GM21723 (cell line): ENCODE data around the gene LYPD4.
"Not testable (repeated sequence)": the region's sequence is repeated elsewhere in the genome, so short reads cannot be mapped to it uniquely, and the experiment has no call there.

Experiments
- ATAC-seq: cut with Tn5 transposase; IDR thresholded peaks from one replicate; pipeline ENCODE4 v1.9.1; 2021; ENCODE audit warnings: mild to moderate bottlenecking, moderate library complexity; ENCODE audit not compliant: unreplicated experiment

The LYPD4 gene

GRCh38 chr19:41802770-41803169, 41.7 kb downstream of the LYPD4 start:
- no peak for ATAC-seq

- no peak for ATAC-seq
These were observed 42.7 kb downstream of the LYPD4 start for GRCh38 chr19:41801792-41802211.

DNA sequence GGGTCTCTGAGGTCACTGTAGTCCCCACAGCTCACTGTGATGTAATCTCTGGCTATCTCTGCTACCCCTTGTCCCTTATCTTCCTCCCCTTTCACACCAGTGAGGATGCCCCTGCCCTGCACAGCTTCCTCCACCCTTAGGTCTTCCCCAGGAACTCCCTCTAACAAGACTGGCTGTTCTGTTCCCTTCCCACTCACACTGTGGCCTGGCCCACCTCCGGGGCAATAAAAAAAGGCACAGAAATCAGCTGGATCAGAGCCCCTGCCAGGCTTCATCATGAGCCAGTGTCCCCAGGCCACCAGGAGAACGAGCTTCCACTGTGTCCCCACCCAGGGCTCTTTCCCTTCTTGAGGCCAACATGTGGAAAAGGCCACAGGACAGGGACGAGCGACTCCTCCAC, 43.5 kb downstream of the LYPD4 start:
- no peak for ATAC-seq

- ATAC-seq: no peak
These were observed 45.0 kb downstream of the LYPD4 start for GRCh38 chr19:41799444-41800000.

DNA sequence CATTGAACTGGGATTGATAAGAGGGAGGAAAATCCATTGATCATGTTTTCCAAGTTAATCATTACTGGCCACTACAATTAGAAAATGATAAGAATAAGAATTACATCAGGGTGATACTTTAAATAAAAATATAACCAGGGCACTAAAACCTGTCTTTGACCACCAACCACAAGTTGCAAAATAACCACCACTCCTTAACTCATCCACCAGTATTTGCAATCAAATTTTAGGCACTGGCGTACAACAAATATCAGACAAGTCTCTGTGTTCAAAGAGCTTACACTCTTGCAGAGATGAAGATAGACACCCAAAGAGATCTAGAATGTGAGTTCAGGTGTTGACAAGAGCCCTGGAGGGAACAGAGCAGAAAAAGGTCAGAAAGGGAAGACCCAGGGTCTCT, 47.6 kb downstream of the LYPD4 start:
- no peak for ATAC-seq

DNA sequence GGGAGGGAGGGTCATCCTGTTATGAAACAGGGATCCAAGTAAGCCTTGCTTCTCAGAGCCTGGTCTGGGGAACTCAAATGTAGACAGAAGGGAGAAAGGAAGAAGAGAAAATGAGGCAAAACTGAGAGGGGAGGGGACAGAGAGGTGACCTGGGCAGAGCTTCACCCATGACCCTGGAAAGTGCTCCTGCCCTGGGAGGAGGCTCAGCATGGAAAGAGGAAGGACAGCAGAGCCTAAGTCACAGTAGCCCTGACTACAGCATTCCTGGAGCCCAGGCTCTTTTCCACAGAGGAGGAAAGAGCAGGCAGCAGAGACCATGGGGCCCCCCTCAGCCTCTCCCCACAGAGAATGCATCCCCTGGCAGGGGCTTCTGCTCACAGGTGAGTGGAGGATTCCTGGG, 48.1 kb downstream of the LYPD4 start, which contains the start of gene CEACAM3:
CEACAM3 (plus strand) TSS at position 226 of the 400 bp plus-strand sequence; CDS start at position 317, 91 bp downstream.
- ATAC-seq: no peak

DNA sequence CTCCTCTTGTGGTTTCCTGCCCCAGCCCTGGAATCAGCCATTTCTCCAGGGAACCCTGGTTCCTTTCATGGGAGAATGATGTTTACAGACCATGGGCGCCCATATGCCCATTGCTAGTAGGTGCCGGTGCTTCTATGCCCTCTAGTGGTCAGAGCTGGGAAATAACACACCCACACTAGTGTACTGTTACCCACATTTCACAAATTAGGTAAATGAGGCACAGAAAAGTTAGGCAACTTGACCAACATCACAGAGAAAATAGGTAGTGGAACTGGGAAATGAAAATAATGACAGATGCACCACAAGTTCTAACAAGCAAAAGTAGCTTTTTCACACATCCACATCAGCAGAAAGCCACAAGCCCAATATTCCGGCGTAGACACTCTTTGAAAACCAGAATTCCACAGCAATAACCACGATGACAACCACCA, 49.4 kb downstream of the LYPD4 start:
- no peak for ATAC-seq

- ATAC-seq: no peak
These were observed 51.1 kb downstream of the LYPD4 start for GRCh38 chr19:41793414-41793727.

GRCh38 chr19:41792513-41793413, 51.7 kb downstream of the LYPD4 start:
- ATAC-seq: no peak

- not testable (repeated sequence) for ATAC-seq
These were observed 55.4 kb downstream of the LYPD4 start for GRCh38 chr19:41789053-41789452.

DNA sequence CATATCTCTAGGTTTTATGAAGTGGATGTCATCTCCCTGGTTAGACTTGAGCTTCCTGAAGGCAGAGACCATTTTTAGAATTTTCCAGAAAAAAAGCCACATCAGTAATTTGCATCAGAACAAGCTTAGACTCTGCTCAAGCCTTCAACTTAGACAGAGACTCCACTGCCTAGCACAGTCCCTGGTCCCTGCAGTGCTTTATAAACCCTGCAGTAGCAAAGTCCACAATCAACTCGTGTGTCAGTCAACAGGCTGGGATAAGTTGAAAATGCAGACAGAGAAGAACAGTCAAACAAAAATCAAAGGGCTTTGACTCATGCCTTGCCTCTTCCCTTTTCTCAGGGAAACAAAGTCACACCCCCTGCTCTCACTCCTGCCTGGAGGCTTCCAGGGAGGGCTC, 56.0 kb downstream of the LYPD4 start:
- not testable (repeated sequence) for ATAC-seq
